NOMO-1 treated with dmso at 0.1 percent for 144 hours (cell line): ENCODE data around the gene ERP27.

Experiments
- DNase-seq: peaks from one replicate; lab custom pipeline; 2025; ENCODE audit not compliant: unreplicated experiment; lab: John Stamatoyannopoulos, UW

The ERP27 gene

DNA sequence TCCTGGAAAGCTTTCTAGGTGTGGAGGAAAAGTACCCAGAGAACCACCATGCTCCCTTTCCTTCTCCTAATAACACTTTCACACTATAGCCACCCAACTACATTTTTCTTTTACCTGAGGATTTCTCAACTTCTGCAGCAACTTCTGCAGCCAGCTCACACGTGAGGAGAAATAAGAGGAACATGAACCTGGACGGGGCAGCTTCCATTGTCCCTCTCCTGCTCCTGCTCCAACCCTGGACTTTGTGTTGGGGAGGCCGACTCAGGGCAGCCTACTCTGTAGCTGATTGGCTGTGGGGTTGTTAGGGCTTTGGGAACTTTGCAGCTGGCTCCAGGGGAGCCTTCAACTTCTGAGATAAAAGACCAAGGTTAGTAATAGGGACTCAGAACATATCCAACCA, at the start of gene ERP27:
Gene ERP27 (minus strand): TSS at position 237 of the 400 bp plus-strand sequence. CDS start 29 bp downstream, at position 208.
- DNase-seq = no peak

DNA sequence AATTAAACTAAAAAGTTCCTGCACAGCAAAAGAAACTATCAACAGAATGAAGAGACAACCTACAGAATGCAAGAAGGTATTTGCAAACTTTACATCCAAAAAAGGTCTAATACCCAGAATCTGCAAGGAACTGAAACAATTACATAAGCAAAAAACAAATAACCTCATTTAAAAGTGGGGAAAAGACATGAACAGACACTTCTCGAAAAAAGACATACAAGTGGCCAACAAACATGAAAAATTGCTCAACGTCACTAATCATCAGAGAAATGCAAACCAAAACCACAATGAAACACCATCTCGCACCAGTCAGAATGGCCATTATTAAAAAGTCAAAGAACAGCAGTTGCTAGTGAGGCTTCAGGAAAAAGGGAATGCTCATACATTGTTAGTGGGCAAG, 49.7 kb upstream of the ERP27 start:
- DNase-seq = peak; percentile 59

DNA sequence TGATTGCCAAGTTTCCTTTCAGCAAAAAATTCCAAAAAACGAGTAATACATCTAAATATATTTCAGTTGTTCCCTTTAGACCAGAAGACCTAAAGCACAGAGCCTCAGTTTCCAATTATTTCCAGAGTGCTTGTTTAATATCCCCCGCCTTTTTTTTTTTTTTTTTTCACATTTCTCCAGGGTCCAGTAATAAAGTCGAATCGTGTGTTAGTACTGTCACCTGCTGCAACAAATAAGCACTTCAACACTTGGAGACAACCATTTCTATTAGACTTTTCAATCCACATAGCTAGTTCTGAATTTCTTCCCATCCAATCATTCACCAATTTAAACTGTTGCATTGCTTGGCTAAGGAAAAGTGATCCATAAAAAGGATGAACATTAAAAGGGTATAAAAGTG, 48.1 kb upstream of the ERP27 start:
- DNase-seq = no peak

DNA sequence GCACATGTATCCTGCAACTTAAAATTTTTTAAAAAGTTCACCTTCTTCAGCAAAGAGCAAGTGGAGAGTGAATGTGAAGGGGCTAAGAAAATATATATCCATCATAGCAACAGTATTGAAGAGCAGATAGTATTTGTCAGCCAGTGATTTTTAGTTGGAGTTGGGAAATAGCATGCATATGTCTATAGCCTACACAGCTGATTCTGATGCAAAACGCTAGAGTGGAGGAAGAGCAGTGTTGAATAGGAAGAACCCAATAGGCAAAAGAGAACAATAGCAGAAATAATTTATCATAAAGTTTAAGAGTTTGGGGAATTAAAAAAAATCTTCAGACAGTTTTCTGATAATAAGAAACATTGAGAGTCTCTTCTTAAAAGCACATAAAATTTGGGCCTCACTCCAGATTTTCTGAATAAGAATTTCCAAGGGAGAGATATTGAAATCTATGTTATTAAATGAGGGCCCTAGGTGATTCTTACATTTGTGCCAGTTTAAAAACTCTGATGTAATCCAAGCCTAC, 46.5 kb upstream of the ERP27 start:
- no peak for DNase-seq

DNA sequence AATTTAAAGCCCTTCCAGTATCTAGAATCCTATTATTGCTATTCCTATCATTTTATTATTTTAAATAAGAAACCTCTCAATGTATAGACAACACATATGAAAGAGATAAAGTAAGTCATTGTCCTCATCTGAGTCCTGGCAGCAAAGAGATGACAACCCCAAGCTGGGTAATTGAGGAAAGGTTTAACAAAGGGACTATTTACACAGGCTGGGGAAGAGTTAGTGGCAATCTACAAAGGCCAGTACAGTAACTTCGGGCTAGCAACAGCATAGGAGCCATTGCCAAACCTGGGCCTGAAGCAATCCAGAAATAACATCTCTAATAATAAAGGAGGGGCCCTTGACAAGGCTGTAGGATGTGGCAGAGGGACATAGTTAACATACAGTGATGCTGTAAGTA, 45.7 kb upstream of the ERP27 start:
- DNase-seq = no peak

DNA sequence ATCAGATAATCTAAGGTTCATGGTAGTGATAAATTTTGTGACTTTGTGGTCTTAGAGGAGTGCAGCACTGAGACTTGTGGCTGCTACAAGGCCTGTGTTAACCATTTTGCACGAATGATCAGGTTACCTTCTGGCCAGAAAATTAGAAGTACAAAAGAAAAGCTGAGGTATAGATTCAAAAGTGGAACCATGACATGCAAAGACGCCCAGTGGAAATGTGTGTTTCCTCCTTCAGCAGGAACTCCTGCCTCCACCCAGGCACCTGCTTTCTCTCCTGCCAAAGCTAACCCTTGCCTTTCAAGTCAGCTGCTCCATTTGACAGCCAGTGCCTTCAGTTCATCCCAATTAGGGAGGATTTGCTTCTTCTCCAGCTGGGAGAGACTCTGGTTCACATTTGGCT, 44.7 kb upstream of the ERP27 start:
- DNase-seq = no peak

DNA sequence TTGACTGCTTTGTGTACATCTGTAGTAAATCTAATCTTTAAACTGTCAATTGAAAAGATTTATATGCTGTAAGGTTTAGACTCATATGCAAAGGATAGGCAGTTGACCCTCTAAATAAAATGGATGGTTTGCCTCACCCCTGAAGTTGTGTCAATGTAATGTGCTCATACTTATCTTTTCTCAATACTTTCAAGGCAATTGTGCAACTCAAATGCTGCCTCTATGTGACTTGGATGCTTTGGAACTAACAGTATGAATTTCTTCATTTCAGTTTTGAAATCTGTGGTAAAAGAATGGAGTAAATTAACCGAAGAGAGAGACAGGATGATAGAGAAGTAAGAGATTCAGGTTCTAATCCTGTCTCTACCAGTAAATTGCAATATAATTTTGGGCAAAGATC, 44.2 kb upstream of the ERP27 start:
- DNase-seq = peak; percentile 79

DNA sequence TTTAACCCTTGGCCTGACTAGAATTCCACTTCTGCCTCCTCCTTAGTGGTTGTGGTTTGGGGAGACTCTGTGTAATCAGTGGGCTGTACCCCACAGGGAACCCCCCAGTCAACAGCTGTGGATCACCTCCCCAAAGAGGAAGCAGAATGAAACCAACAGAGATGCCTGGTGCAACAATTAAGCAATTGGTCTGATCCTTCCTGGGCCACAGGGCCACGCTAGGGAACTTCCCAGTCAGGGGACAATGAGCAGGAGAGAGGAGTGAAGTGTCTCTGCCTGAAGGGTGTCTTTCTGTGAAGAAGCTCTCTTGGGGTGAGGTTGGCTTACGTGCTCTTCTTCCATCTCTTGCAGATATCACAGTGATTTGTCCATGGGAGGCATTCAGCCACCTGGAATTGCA, 42.7 kb upstream of the ERP27 start:
- DNase-seq = peak; percentile 37

DNA sequence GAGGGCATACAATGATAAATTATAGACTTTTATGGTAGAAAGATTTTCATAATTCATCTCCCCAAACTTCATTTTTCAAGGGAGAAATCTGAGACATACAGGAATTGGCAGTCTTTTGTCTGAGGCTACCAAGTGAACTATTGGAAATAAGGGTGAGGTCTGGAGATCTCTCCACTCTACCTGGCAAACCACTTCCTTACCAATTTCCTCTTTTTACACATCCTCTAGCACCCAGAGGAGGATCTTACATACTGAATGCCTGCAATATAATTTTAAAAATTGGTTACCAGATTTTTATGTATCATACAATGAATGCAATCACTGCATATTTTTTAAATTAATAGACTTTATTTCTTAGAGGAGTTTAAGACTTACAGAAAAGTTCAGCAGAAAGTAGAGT, 41.1 kb upstream of the ERP27 start:
- no peak for DNase-seq

DNA sequence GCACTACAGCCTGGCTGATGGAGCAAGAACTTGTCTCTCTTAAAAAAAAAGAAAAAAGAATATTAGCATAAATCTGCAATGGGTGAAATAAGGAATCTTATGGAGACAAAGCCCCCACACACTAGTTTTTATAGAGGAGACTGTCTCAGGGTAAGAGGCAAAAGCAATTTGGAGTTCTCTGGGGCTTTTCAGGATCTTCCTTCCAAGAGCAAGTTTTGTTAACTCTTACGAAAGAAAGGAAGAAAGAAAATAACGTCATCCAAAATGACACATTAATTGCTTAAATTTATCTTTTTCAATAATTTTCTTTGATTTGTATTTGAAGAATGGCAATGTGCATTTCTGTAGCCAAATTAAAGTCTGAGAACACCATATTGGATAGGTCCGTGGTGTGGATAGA, 38.3 kb upstream of the ERP27 start:
- no peak for DNase-seq

DNA sequence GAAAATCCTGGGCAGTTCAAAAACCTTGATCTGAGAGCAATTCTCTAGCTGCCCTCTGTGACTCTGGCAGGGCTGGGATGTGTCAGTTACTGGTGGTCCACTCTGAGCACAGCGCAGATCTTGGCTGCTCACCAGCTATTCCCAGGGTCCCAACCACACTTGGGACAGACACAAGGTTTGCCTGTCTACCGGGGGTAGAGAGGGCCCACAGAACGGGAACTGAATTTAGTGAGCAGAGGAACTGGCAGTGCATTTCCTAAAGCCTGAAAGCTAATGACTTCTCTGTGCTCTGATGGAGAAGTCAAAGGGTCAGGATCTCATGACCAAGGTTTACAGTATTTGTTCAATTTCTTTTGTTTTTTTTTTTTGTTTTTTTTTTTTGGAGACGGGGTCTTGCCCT, 37.1 kb upstream of the ERP27 start:
- no peak for DNase-seq

DNA sequence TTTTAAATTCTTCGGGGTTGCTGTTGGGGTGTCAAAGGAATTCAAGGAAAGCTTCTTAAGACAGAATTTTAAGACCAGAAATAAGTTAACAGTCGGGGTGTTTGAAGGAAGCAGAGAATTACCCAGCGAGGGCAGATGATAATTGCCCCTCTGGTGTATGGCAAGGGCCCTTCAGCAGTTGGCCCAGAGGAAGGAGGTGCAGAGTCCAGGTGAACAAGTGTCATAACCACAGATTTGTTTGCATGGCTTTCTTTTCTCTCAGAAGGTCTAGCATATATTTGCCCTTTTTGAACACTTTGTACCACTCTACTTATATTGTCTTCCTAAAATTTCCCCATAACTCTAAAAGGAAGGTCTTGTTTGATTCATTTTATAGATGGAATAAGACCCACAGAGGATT, 36.3 kb upstream of the ERP27 start:
- no peak for DNase-seq

DNA sequence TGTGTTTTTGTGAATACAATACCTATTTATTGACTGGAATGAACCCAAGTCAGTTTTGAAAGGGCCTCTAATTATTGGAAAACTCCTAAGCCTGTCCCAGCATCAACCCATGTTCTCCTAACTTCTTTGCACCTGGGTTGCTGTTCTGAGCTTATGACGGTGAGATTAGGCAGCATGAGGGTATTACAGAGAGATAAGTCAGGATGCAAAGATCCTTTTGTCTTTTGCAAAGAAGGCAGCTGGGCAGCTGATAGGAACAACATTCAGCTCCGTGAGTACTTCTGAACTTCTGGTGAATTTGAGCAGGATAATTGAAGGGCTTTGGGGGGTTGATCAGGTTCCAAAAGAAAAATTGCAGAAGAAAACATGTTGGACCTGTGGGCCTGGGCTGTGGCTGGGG, 34.5 kb upstream of the ERP27 start, which contains the start of gene PDE6H:
Gene PDE6H (plus strand): TSS at position 227 of the 400 bp plus-strand sequence. CDS start 4,971 bp downstream, outside the sequence.
- no peak for DNase-seq

DNA sequence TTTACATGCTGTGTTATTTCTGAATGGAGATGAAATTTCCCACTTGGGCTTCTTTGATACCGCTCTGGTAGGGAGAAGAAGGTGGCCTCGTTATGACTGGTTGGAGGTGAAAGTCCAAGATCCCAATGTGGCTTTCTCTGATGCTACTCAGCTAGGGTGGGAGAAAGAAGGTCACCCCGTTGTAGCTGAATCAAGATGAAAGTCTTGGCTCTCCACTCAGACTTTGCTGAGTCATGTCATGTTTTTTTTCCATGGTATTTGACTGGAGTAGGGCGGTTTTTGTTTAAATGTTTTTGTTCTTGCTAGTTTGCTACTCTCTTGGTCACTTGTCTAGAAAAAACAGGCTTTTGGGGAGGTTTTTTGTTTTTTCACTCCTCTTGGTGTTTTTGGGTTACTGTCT, 32.1 kb upstream of the ERP27 start:
- DNase-seq = no peak

DNA sequence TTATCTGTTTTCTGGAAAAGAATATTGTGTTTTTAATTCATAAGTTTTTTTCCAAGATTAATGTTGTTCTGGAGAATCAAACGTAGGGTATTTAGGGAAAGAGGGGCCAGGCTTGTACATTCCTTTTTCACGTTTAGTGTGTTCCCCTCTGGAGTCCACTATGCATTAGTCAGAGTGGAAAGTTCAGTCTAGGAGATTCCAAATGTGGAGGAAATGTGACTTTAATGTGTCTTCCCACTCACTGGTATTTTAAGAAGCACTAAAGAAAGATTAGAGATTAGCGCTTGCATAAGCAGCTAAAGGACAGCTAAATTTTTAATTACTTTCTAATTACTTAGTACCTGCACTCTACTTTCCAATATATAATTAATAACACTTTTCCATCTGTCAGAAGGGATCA, 30.1 kb upstream of the ERP27 start:
- no peak for DNase-seq

DNA sequence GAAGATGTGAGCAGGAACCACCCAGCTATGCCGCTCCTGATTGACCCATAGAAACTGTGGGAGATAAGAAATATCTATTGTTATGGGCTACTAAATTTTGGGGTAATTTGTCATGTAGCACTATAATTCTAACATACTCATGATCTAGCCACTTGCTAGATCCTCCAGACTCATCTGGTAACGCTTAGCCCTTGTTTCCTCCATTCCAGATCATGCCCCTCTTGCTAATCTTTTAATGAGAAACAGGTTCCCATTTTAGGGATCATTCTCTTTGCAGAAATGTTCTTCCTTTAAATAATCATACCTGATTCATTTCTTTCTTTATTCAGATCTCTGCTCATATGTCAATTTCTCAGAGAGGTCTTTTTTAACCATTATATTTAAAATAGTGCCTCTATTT, 26.9 kb upstream of the ERP27 start:
- no peak for DNase-seq

DNA sequence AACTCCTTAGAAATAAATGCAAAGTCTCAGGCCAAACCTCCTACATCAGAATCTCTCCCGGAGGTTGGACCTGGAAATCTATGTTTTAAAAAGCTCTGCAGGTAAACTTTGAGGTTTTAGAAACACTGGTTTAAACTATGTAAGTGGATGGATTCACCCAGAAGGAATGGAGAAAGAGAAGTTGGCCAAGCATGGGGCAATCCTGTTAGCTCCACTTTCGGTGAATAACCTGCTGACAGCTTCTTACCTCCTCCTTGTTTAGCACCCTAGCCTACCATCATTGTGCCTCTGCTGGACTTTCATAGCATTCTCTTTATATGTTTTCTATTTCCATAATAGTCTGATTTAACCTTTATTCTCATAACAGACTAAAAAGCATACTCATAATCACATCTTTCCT, 26.1 kb upstream of the ERP27 start:
- no peak for DNase-seq

DNA sequence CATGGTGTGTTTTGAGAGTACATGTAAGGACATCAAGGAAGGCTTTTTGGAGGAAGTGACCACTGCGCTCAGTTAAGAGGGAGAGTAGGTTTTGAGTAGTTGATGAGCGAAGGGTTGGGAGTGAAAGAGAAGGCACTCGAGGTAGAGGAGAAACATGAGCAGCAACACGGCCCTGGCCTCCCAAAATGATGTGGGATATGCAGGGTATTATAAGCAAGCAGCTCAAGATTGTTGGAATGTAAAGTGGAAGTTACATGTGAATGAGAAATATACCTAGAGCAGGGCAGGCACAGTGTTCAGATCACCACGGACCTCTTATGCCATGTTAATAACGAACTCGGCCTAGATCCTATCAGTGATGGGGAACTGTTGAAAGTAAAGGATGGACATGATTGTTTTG, 25.2 kb upstream of the ERP27 start:
- DNase-seq = no peak

DNA sequence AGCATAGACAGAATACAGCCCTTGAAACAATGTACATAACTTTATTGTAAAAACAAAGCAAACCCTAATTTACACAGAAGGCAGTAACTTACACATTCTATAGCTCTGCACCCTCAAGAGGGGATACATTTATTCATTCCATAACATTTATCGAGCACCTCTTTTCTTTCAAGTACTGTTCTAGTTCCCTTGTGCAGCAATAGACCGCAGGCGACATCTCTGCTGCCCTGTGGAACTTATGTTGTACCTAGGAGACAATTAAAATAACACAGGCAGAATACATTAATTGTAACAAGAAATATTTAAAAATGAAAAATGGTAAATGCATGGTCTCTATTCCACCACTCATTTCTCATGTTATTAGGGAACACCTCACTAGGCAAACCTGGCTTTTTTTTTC, 24.5 kb upstream of the ERP27 start:
- DNase-seq = no peak

DNA sequence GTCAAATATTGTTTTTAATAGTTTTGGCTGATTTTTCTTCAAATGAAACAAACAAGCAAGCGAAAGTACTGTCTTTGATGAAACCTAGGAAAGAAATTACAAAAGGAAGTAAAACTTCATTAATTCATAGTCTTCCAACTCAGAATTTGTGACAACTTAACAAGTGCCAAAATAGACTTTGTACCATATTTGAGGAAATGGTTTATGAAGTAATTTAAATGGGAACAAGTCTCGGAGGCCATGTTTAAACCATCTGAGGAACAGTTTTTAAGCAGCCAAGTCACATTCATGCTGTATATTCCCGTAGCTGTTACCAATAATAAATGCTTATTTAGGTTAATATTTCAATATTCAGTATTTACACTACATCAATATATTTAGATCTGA, 23.8 kb upstream of the ERP27 start:
- DNase-seq = no peak

DNA sequence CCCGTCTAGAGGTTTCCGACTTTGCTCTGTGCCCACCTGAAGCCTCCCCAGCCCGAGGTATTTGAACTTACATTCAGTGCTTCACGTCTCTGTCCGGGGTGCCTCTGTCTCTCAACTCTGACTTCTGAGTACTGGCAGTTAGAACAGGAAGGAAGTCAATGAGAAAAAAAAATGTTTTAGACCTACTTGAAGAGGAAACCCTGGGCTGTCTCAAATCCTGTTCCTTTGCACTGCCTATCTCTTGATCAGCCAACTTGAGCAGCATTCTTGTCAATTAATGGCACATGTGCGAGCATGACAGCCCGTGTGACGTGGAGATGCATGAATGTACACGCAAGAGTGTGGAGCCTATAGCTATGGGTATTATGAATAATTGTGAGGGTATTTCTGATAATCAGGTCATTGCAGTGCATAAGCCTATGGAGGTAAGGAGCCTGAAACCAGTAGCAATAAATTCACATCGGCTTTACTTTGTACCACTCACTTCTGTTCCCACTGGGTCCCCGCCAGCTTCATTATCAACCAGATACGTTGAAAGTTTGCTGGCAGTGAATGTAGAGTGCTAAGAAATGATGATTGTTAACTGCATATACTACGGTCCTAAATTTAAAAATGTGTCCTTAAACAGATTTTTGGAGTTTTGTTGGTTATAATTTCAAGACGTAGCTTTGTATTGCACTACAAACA, 23.3 kb upstream of the ERP27 start, which contains the start of gene ARHGDIB:
Gene ARHGDIB (minus strand): TSS at position 136 of the 687 bp plus-strand sequence. CDS start 10,889 bp downstream, outside the sequence.
- DNase-seq = peak; percentile 92

DNA sequence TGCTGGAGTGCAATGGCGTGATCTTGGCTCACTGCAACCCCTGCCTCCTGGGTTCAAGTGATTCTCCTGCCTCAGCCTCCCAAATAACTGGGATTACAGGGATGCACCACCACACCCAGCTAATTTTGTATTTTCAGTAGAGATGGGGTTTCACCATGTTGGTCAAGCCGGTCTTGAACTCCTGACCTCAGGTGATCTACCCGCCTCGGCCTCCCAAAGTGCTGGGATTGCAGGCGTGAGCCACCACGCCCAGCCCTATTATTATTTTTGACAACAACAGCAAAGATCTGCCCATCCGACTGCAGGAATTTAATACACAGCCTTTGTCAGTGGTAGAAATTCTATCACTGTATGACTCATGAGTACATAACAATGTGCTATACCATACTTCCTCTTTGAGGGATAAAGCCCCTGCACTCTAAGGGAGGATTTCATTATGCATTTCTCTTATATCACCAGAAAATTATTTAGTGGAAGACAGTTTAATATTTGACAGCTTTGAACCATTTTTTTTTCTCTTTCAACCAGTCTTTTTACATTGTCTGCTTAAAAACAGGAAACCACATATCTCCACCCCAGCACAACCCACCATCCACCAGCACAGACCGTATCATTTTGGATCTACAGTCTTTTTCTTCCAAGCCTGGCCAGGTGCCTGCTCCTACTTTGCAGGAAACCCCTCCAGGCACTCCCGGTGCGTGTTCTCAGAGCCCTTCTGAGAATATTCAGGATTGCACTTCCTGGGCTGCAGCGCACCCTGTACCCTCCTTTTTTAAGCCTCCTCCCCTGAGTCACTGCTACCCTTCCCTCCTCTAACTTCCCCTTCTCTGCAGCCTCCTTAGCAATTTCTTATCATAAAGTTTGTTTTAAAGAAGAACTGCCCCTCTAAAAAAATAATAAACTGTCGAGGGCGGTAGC, 22.5 kb upstream of the ERP27 start:
- DNase-seq = peak; percentile 89
